Left lung (tissue), 10 donors: ENCODE measurements around the gene SLC25A14. TPM values are rescaled to one million over a fixed set of nuclear protein-coding genes. Genes with fewer than 3 reads are reported as not detected.
A peak's percentile ranks its signal among the peaks of the same experiment; 100 is the strongest.

Experiments used
- ATAC-seq: fragments of 200-7000 bp; cut with Tn5 transposase; one replicate; pipeline ENCODE4 v1.9.1; 2020; ENCODE audit warnings: moderate library complexity
- DNase-seq, 4 donors: peaks; one replicate each; pipeline ENCODE4 v3.0.0-alpha.2; 2013 to 2020
- H3K27ac ChIP-seq, 2 donors: fragments of 200-600 bp; sonication (generic) in 1 of 2; one replicate each; pipeline versions ENCODE4 v1.5.0 to v1.8.0; 2020 to 2021
- H3K27me3 ChIP-seq, 2 donors: fragments of 200-600 bp; sonication (generic) in 1 of 2; one replicate each; pipeline versions ENCODE4 v1.5.0 to v1.8.0; 2020 to 2021
- H3K36me3 ChIP-seq, 2 donors: fragments of 200-600 bp; sonication (generic) in 1 of 2; one replicate each; pipeline versions ENCODE4 v1.5.0 to v1.8.0; 2020 to 2021
- H3K4me1 ChIP-seq, 2 donors: fragments of 200-600 bp; one replicate each; pipeline ENCODE4 v1.8.0; 2021
- H3K4me3 ChIP-seq, 2 donors: fragments of 200-600 bp; sonication (generic) in 1 of 2; one replicate each; pipeline versions ENCODE4 v1.5.0 to v1.8.0; 2020 to 2021; ENCODE audit warnings: mild to moderate bottlenecking in 1 of 2
- H3K9me3 ChIP-seq, 2 donors: fragments of 200-600 bp; sonication (generic) in 1 of 2; one replicate each; pipeline versions ENCODE4 v1.5.0 to v1.8.0; 2020 to 2021
- intact Hi-C, 2 donors: fragments of 100-400 bp; cut with DNase I; formaldehyde crosslinking; loops; one replicate each; pipeline versions ENCODE4 v1.11.2 to v1.14.2; 2022
- polyA plus RNA-seq, 6 donors: library from polyadenylated mRNA; unstranded; fragments of 120-200 nt; gene quantifications; one replicate each; pipeline ENCODE4 v1.2.1, GENCODE V29; 2013; ENCODE audit not compliant: insufficient read length in 6 of 6
- total RNA-seq, 2 donors: library from RNA; stranded (reverse); fragmentation: NEBNext Ultra II Directional; extraction: Animal tissue kit (Norgen Biotek cat#: 25700); gene quantifications; one replicate each; pipeline ENCODE4 v1.2.1, GENCODE V29; 2021
- TF ChIP-seq, protein P1 (sequence below), 2 donors: fragments of 200-600 bp; sonication (generic) in 1 of 2; IDR thresholded peaks; one replicate each; pipeline versions ENCODE4 v1.5.0 to v1.8.0; 2021; ENCODE audit warnings: antibody characterized with exemption in 2 of 2
- donor health status: DM: no; HTN: yes; CAD: no.
- donor health status: DM: no; HTN: no; CAD: no.

Gene SLC25A14
- total and polyA plus RNA-seq, 8 donors: 8.3 to 33.4 (median 26.5) TPM

- H3K36me3 ChIP-seq: no peaks in the 10 kb centered on the region
- H3K27me3 ChIP-seq: no peaks in the 10 kb centered on the region
- intact Hi-C loops: no loop called here
- H3K27ac ChIP-seq: no peak within 1 kb of the TSS
- H3K9me3 ChIP-seq: no peaks in the 10 kb centered on the region
- H3K4me3 ChIP-seq: no peak within 1 kb of the TSS
- DNase-seq: no peak
- no peaks in the 10 kb centered on the region for H3K4me1 ChIP-seq
- TF ChIP-seq, protein P1, sequence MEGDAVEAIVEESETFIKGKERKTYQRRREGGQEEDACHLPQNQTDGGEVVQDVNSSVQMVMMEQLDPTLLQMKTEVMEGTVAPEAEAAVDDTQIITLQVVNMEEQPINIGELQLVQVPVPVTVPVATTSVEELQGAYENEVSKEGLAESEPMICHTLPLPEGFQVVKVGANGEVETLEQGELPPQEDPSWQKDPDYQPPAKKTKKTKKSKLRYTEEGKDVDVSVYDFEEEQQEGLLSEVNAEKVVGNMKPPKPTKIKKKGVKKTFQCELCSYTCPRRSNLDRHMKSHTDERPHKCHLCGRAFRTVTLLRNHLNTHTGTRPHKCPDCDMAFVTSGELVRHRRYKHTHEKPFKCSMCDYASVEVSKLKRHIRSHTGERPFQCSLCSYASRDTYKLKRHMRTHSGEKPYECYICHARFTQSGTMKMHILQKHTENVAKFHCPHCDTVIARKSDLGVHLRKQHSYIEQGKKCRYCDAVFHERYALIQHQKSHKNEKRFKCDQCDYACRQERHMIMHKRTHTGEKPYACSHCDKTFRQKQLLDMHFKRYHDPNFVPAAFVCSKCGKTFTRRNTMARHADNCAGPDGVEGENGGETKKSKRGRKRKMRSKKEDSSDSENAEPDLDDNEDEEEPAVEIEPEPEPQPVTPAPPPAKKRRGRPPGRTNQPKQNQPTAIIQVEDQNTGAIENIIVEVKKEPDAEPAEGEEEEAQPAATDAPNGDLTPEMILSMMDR (IDR thresholded peaks at IDR 0.05): no peak
- ATAC-seq: no peak
Observed at GRCh38 chrX:130385520-130385919, 45.8 kb downstream of the SLC25A14 start, which contains the start of gene GPR119. GPR119 (minus strand) TSS chrX:130385674; CDS start chrX:130385447, 227 bp downstream.

GRCh38 chrX:130386408-130386808 is 46.7 kb downstream of the SLC25A14 start:
- H3K9me3 ChIP-seq: no peaks in the 10 kb centered on the region
- TF ChIP-seq, protein P1 (IDR thresholded peaks at IDR 0.05): no peak
- no peak overlapping the region for H3K4me3 ChIP-seq
- H3K27ac ChIP-seq: no peak overlapping the region
- H3K27me3 ChIP-seq: no peaks in the 10 kb centered on the region
- H3K36me3 ChIP-seq: no peaks in the 10 kb centered on the region
- no peak for ATAC-seq
- no peak for DNase-seq
- intact Hi-C loops: no loop called here
- no peaks in the 10 kb centered on the region for H3K4me1 ChIP-seq

DNA sequence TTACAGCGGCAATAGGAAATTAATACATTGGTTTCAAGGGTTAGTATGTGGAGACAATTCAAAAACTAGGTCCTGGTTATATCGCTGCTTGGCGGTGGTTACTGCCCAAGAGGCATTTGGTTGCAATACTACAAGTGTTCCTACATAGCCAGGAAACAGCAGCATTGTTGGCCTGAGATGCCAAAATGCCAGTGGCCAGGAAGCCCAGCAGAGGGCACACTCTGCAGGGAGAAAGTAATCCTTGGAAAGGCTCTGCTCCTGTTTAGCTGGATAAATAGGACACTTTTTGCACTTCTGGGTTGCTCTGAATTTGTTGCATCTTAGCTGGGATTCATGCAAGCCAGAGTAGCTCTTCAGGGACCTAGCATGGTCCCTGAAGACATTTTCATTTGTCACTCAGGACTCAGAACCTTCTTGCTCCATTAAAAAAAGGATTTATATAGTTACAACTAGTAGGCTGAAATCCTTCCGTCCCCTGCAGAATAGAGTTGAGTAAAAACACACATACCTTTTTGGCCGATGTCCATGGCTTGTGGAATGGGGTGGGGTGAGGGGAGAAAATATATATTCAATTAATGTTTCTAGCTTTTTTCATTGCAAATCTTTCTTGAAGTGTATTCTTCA is 53.8 kb downstream of the SLC25A14 start:
- Histone ChIP-seq H3K4me1 (no peaks in the 10 kb centered on the region), H3K9me3 (no peaks in the 10 kb centered on the region), H3K4me3 (no peak overlapping the region), H3K27ac (no peak overlapping the region), H3K27me3 (peaks cover 3 to 6% of the 10 kb centered on the region in 2 donors), H3K36me3 (no peaks in the 10 kb centered on the region)
- TF ChIP-seq, protein P1 (IDR thresholded peaks at IDR 0.05): peak; percentile 42 to 57
- DNase-seq (peak in 3 of 4 donors; percentile 14 to 38 (median 31)), ATAC-seq (peak; percentile 75)
- intact Hi-C loops: no loop called here

DNA sequence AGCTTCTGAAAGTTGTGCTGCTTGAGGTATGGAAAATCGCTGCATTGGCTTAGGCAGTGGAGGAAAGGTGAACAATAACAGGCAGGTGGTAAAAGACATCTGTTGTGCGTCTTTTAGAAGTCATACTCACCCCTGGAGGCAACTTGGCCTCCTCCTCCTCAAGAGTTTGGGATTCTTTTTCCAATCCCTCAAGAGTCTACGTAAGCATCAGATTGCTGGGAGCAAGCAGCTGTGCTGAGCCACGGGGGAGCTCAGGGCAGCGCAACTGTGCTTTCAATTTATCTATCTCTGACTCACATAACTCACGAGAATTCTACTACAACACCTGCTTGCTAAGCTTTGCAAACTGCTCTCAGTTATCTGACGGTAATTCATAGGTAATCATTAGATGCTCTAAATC is 55.6 kb downstream of the SLC25A14 start:
- H3K36me3 ChIP-seq: no peaks in the 10 kb centered on the region
- no peak overlapping the region for H3K27ac ChIP-seq
- H3K27me3 ChIP-seq: peaks cover 3 to 6% of the 10 kb centered on the region in 2 donors
- H3K4me3 ChIP-seq: no peak overlapping the region
- H3K4me1 ChIP-seq: no peaks in the 10 kb centered on the region
- no peak for ATAC-seq
- no peak for DNase-seq
- H3K9me3 ChIP-seq: no peaks in the 10 kb centered on the region
- TF ChIP-seq, protein P1 (IDR thresholded peaks at IDR 0.05): no peak
- intact Hi-C loops: no loop called here

DNA sequence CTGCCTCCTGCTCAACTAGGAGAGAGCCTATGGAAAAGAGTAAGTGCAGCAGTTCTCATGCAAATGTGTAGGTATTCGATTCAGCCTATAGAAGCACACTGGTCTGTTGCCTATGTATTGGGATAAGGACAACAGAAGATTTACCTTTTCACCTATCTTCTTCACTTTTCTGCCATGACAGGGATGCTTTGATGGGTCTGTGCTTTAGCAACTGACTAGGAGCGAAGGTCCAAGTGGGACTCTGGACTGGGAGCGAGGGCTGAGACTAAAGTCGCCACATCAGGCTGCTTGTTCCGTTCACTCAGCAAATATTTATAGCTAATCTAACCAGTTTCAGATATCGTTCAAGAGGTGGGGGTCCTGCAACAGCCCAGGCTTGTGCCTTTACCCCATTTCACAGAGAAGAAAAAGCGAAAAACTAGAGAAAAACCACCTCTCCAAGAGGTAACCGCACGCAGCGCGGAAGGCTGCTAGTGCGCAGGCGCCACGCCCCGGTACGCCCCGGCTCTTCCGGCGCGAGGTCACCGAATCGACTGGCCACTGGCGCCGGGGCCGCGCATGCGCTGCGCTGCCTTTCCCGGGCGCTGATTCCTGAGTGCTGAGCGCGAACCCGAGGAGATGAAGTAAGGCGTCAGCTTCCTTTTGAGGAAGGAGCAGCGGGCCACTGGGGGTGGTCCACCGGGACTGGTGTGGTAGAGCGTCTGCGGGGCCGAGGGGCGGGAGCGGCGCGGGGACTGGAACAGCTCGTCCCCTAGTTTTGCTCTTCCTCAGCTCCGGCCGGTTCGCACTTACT is 61.9 kb downstream of the SLC25A14 start, which contains the start of gene RBMX2:
RBMX2 (plus strand) TSS at position 573 of the 793 bp plus-strand sequence; CDS start at position 619, 46 bp downstream.
- Histone ChIP-seq H3K9me3 (no peaks in the 10 kb centered on the region), H3K27me3 (peaks cover 0 to 3% of the 10 kb centered on the region in 2 donors), H3K36me3 (peaks cover 0 to 14% of the 10 kb centered on the region in 2 donors), H3K27ac (peak within 1 kb of the TSS; percentile 42 to 65), H3K4me3 (peak within 1 kb of the TSS; percentile 41 to 53), H3K4me1 (no peaks in the 10 kb centered on the region)
- DNase-seq (peak; percentile 59 to 91 (median 80)), ATAC-seq (peak; percentile 98)
- intact Hi-C loops: no loop called here
- TF ChIP-seq, protein P1 (IDR thresholded peaks at IDR 0.05): no peak
